ENCODE results near the gene APEX2.
A peak's percentile ranks its signal among the peaks of the same experiment; 100 is the strongest.
"Not testable (repeated sequence)": the region's sequence is repeated elsewhere in the genome, so short reads cannot be mapped to it uniquely, and the experiment has no call there.

Gene APEX2, protein sequence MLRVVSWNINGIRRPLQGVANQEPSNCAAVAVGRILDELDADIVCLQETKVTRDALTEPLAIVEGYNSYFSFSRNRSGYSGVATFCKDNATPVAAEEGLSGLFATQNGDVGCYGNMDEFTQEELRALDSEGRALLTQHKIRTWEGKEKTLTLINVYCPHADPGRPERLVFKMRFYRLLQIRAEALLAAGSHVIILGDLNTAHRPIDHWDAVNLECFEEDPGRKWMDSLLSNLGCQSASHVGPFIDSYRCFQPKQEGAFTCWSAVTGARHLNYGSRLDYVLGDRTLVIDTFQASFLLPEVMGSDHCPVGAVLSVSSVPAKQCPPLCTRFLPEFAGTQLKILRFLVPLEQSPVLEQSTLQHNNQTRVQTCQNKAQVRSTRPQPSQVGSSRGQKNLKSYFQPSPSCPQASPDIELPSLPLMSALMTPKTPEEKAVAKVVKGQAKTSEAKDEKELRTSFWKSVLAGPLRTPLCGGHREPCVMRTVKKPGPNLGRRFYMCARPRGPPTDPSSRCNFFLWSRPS

GRCh38 chrX:54999717-55000598, at the start of gene APEX2:
APEX2 (plus strand) TSS chrX:55000363; CDS start chrX:55000423, 60 bp downstream.
- Histone ChIP-seq H3K27ac (ENCODE audit: low read depth, low read length) (peak within 1 kb of the TSS; percentile 88), H3K36me3 (ENCODE audit: control insufficient read depth in 1 of 2, insufficient read depth in 2 of 2, low read length in 2 of 2) (peaks cover 13 to 30% of the 10 kb centered on the region in 2 donors), H3K27me3 (ENCODE audit: control insufficient read depth in 1 of 2, insufficient read depth in 2 of 2, low read length in 2 of 2) (no peaks in the 10 kb centered on the region), H3K9me3 (ENCODE audit: control insufficient read depth in 1 of 2, low read length in 2 of 2) (no peaks in the 10 kb centered on the region), H3K4me1 (ENCODE audit: control insufficient read depth in 1 of 2, insufficient read depth in 2 of 2, low read length in 2 of 2) (peaks cover 9 to 17% of the 10 kb centered on the region in 2 donors), H3K9ac (ENCODE audit: low read depth in 1 of 2, low read length in 2 of 2) (peak within 1 kb of the TSS; percentile 79 to 80), H3K4me3 (ENCODE audit: low read depth in 1 of 2, low read length in 2 of 2) (peak within 1 kb of the TSS; percentile 87 to 93)

DNA sequence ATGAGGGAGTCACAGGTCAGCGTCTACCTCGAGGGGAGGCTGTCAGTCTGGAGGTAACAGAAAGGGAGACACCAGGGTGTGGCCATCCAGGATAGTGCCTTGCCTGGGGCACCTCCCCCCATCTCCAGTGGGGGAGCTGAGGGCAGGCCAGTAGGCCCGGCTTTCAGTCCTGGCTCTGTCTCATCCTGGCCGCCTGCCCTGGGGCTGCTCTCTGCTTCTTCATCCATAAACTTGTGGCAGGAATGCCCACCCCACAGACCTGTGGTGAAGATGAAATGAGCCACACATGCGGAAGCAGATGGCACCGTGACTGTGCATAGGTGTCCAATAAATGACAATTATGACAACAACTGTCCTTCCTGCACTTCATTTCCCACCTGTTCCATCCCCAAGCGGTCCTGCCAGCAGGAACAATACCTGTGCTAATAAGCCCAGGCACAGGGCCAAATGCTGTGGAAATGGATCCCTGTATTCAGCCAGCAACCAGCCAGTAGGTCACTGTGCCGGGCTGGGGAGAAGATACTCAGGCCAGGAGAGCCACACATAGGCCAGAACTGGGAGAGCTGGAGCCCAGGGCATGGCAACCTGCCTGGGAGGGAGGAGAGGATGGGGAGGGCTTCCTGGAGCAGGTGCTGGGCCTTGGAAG, 49.3 kb upstream of the APEX2 start:
- Histone ChIP-seq H3K36me3 (ENCODE audit: control insufficient read depth in 1 of 2, insufficient read depth in 2 of 2, low read length in 2 of 2) (no peaks in the 10 kb centered on the region), H3K9me3 (ENCODE audit: control insufficient read depth in 1 of 2, low read length in 2 of 2) (no peaks in the 10 kb centered on the region), H3K27ac (ENCODE audit: low read depth, low read length) (no peak overlapping the region), H3K27me3 (ENCODE audit: control insufficient read depth in 1 of 2, insufficient read depth in 2 of 2, low read length in 2 of 2) (no peaks in the 10 kb centered on the region), H3K4me3 (ENCODE audit: low read depth in 1 of 2, low read length in 2 of 2) (no peak overlapping the region), H3K9ac (ENCODE audit: low read depth in 1 of 2, low read length in 2 of 2) (no peak overlapping the region), H3K4me1 (ENCODE audit: control insufficient read depth in 1 of 2, insufficient read depth in 2 of 2, low read length in 2 of 2) (no peaks in the 10 kb centered on the region)

DNA sequence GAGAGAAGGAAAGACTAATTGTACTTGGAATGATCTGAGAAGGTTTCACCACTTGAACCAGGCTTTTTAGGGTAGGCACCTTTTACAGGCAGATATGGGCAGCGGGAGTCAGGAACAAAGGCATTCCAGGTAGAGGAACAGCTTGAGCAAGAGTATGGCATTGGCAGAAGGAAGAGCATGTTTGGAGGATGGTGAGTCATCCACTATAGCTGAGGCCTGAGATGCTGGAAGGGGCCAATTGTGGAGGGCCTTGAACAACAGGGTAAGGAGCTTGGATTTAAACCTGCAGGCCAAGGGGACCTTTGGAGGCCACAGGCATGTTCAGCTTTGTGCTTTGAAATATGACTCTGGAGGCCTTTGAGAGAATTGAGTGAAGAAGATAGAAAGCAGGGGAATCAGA, 38.4 kb upstream of the APEX2 start:
- Histone ChIP-seq H3K9ac (ENCODE audit: low read depth in 1 of 2, low read length in 2 of 2) (no peak overlapping the region), H3K27ac (ENCODE audit: low read depth, low read length) (no peak overlapping the region), H3K9me3 (ENCODE audit: control insufficient read depth in 1 of 2, low read length in 2 of 2) (no peaks in the 10 kb centered on the region), H3K36me3 (ENCODE audit: control insufficient read depth in 1 of 2, insufficient read depth in 2 of 2, low read length in 2 of 2) (no peaks in the 10 kb centered on the region), H3K27me3 (ENCODE audit: control insufficient read depth in 1 of 2, insufficient read depth in 2 of 2, low read length in 2 of 2) (no peaks in the 10 kb centered on the region), H3K4me3 (ENCODE audit: low read depth in 1 of 2, low read length in 2 of 2) (no peak overlapping the region), H3K4me1 (ENCODE audit: control insufficient read depth in 1 of 2, insufficient read depth in 2 of 2, low read length in 2 of 2) (no peaks in the 10 kb centered on the region)

DNA sequence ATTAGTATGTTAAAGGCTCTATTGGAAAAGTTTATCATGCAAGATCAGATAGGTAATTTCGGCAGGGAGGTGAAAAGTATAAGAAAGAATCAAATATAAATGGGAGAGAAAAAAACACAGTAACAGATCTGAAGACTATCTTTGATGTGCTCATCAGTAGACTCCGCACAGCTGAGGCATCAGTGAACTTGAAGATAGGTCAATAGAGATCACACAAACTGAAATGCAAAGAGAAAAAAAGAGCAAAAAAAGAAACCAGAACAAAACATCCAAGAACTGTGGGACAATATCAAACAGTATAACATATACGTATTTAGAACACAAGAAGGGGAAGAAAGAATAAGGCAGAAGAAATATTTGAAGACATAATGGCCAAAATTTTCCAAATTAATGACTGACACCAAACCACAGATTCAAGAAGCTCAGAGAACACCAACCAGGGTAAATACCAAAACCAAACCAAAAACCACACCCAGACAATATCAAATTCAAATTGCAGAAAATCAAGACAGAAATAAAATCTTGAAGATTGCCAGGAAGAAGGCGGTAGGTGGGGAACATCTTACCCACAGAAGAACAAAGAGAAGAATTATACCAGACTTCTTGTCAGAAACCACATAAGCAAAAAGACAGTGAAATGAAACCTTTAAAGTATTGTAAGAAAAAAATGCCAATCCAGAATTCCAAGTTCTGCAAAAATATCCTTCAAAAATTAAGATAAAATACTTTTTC, 35.2 kb upstream of the APEX2 start:
- H3K4me1 ChIP-seq (ENCODE audit: control insufficient read depth in 1 of 2, insufficient read depth in 2 of 2, low read length in 2 of 2), result no peaks in the 10 kb centered on the region
- no peaks in the 10 kb centered on the region for H3K36me3 ChIP-seq (ENCODE audit: control insufficient read depth in 1 of 2, insufficient read depth in 2 of 2, low read length in 2 of 2)
- H3K27me3 ChIP-seq (ENCODE audit: control insufficient read depth in 1 of 2, insufficient read depth in 2 of 2, low read length in 2 of 2), result no peaks in the 10 kb centered on the region
- no peak overlapping the region for H3K4me3 ChIP-seq (ENCODE audit: low read depth in 1 of 2, low read length in 2 of 2)
- no peaks in the 10 kb centered on the region for H3K9me3 ChIP-seq (ENCODE audit: control insufficient read depth in 1 of 2, low read length in 2 of 2)
- no peak overlapping the region for H3K27ac ChIP-seq (ENCODE audit: low read depth, low read length)
- no peak overlapping the region for H3K9ac ChIP-seq (ENCODE audit: low read depth in 1 of 2, low read length in 2 of 2)

- H3K4me1 ChIP-seq (ENCODE audit: control insufficient read depth in 1 of 2, insufficient read depth in 2 of 2, low read length in 2 of 2), result no peaks in the 10 kb centered on the region
- H3K27me3 ChIP-seq (ENCODE audit: control insufficient read depth in 1 of 2, insufficient read depth in 2 of 2, low read length in 2 of 2), result no peaks in the 10 kb centered on the region
- no peak overlapping the region for H3K9ac ChIP-seq (ENCODE audit: low read depth in 1 of 2, low read length in 2 of 2)
- H3K36me3 ChIP-seq (ENCODE audit: control insufficient read depth in 1 of 2, insufficient read depth in 2 of 2, low read length in 2 of 2), result no peaks in the 10 kb centered on the region
- H3K9me3 ChIP-seq (ENCODE audit: control insufficient read depth in 1 of 2, low read length in 2 of 2), result no peaks in the 10 kb centered on the region
- H3K4me3 ChIP-seq (ENCODE audit: low read depth in 1 of 2, low read length in 2 of 2), result no peak overlapping the region
- H3K27ac ChIP-seq (ENCODE audit: low read depth, low read length), result no peak overlapping the region
Measured at GRCh38 chrX:54977387-54977786, 22.8 kb upstream of the APEX2 start.

GRCh38 chrX:54978448-54978847, 21.7 kb upstream of the APEX2 start:
- H3K4me3 ChIP-seq (ENCODE audit: low read depth in 1 of 2, low read length in 2 of 2), result no peak overlapping the region
- no peak overlapping the region for H3K27ac ChIP-seq (ENCODE audit: low read depth, low read length)
- H3K36me3 ChIP-seq (ENCODE audit: control insufficient read depth in 1 of 2, insufficient read depth in 2 of 2, low read length in 2 of 2), result no peaks in the 10 kb centered on the region
- H3K9me3 ChIP-seq (ENCODE audit: control insufficient read depth in 1 of 2, low read length in 2 of 2), result no peaks in the 10 kb centered on the region
- H3K9ac ChIP-seq (ENCODE audit: low read depth in 1 of 2, low read length in 2 of 2), result no peak overlapping the region
- H3K4me1 ChIP-seq (ENCODE audit: control insufficient read depth in 1 of 2, insufficient read depth in 2 of 2, low read length in 2 of 2), result no peaks in the 10 kb centered on the region
- no peaks in the 10 kb centered on the region for H3K27me3 ChIP-seq (ENCODE audit: control insufficient read depth in 1 of 2, insufficient read depth in 2 of 2, low read length in 2 of 2)

- Histone ChIP-seq H3K9ac (ENCODE audit: low read depth in 1 of 2, low read length in 2 of 2) (no peak overlapping the region), H3K27me3 (ENCODE audit: control insufficient read depth in 1 of 2, insufficient read depth in 2 of 2, low read length in 2 of 2) (no peaks in the 10 kb centered on the region), H3K4me3 (ENCODE audit: low read depth in 1 of 2, low read length in 2 of 2) (no peak overlapping the region), H3K36me3 (ENCODE audit: control insufficient read depth in 1 of 2, insufficient read depth in 2 of 2, low read length in 2 of 2) (no peaks in the 10 kb centered on the region), H3K27ac (ENCODE audit: low read depth, low read length) (no peak overlapping the region), H3K4me1 (ENCODE audit: control insufficient read depth in 1 of 2, insufficient read depth in 2 of 2, low read length in 2 of 2) (no peaks in the 10 kb centered on the region), H3K9me3 (ENCODE audit: control insufficient read depth in 1 of 2, low read length in 2 of 2) (no peaks in the 10 kb centered on the region)
Measured at GRCh38 chrX:54979432-54979831, 20.7 kb upstream of the APEX2 start.

- H3K36me3 ChIP-seq (ENCODE audit: control insufficient read depth in 1 of 2, insufficient read depth in 2 of 2, low read length in 2 of 2), result no peaks in the 10 kb centered on the region
- H3K4me3 ChIP-seq (ENCODE audit: low read depth in 1 of 2, low read length in 2 of 2), result no peak overlapping the region
- H3K27ac ChIP-seq (ENCODE audit: low read depth, low read length), result no peak overlapping the region
- H3K9me3 ChIP-seq (ENCODE audit: control insufficient read depth in 1 of 2, low read length in 2 of 2), result no peaks in the 10 kb centered on the region
- H3K4me1 ChIP-seq (ENCODE audit: control insufficient read depth in 1 of 2, insufficient read depth in 2 of 2, low read length in 2 of 2), result no peaks in the 10 kb centered on the region
- H3K27me3 ChIP-seq (ENCODE audit: control insufficient read depth in 1 of 2, insufficient read depth in 2 of 2, low read length in 2 of 2), result no peaks in the 10 kb centered on the region
- H3K9ac ChIP-seq (ENCODE audit: low read depth in 1 of 2, low read length in 2 of 2), result no peak overlapping the region
Measured at GRCh38 chrX:54980334-54980733, 19.8 kb upstream of the APEX2 start.

- H3K4me1 ChIP-seq (ENCODE audit: control insufficient read depth in 1 of 2, insufficient read depth in 2 of 2, low read length in 2 of 2); H3K27me3 ChIP-seq (ENCODE audit: control insufficient read depth in 1 of 2, insufficient read depth in 2 of 2, low read length in 2 of 2); H3K36me3 ChIP-seq (ENCODE audit: control insufficient read depth in 1 of 2, insufficient read depth in 2 of 2, low read length in 2 of 2); H3K27ac ChIP-seq (ENCODE audit: low read depth, low read length); H3K9me3 ChIP-seq (ENCODE audit: control insufficient read depth in 1 of 2, low read length in 2 of 2); H3K4me3 ChIP-seq (ENCODE audit: low read depth in 1 of 2, low read length in 2 of 2); H3K9ac ChIP-seq (ENCODE audit: low read depth in 1 of 2, low read length in 2 of 2): not testable (repeated sequence)
Measured at GRCh38 chrX:54983306-54983705, 16.9 kb upstream of the APEX2 start.
